HEK293T (cell line): ENCODE results near the gene RNF214.

Experiments
- ARNT ChIP-seq: fragments of 450-650 bp; IDR thresholded peaks from 2 replicates; pipeline ENCODE4 v1.6.1; 2017; ENCODE audit warnings: mild to moderate bottlenecking
- ELF4 ChIP-seq: fragments of 450-650 bp; IDR thresholded peaks from 2 replicates; pipeline ENCODE4 v1.6.1; 2017; ENCODE audit warnings: antibody characterized with exemption
- LEF1 ChIP-seq: fragments of 450-650 bp; IDR thresholded peaks from 2 replicates; pipeline ENCODE4 v1.6.1; 2017; ENCODE audit warnings: mild to moderate bottlenecking, borderline replicate concordance
- SP1 ChIP-seq: fragments of 450-650 bp; IDR thresholded peaks from 2 replicates; pipeline ENCODE4 v1.6.1; 2017

GRCh38 chr11:117305145-117305544 is 72.7 kb downstream of the RNF214 start:
- TF ChIP-seq LEF1 (no peak), SP1 (no peak), ELF4 (no peak), ARNT (no peak)
